ENCODE measurements around the gene AFTPH.

Gene AFTPH

DNA sequence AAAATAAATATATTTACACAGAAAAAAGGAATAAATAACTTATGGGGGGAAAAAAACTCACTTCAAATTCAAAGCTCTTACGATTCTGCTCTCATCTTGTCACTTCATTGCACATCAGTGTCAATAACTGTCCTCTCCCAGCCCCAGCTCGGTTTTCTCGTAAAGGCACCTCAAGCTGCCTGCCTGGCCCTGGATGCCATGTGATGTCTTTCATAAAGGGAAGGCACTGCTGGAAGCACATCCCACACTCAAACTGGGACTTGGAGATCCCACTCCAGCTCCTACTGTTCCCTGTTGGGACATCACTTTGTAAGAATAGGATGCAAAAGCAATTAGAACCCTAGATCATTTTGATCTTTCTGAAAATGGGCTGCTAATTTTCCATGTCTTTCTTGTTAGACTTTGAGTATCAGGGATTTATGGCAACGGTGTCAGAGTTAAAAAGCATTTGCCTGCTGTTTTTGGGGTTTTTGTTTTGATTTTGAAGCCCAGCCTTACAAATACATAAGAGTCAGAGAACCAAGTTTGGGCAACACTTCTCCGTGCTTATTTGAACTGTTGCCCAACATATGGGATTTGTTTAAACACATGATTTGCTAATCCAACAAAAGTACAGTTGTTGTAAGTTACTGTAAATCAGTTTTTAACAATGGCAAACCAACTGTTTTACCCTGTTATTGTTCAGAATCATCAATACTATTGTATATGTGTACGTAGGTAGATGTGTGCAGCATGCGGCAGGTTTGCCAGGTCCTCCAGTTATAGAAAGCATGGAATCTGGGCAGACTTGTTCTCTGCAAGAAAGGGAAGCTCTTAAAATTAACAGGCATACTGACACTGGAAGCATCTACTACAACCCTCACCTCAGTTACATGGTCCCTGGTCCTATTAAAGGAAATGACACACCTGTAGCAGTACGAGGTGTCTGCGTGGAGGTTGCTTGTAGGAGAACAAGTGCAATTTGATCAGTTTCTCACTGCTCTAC lies 109.0 kb downstream of the AFTPH start:
- DNase-seq (ENCODE audit: low spot score): no peak

GRCh38 chr2:64634345-64635267 lies 110.5 kb downstream of the AFTPH start:
- DNase-seq (ENCODE audit: low spot score): no peak

DNA sequence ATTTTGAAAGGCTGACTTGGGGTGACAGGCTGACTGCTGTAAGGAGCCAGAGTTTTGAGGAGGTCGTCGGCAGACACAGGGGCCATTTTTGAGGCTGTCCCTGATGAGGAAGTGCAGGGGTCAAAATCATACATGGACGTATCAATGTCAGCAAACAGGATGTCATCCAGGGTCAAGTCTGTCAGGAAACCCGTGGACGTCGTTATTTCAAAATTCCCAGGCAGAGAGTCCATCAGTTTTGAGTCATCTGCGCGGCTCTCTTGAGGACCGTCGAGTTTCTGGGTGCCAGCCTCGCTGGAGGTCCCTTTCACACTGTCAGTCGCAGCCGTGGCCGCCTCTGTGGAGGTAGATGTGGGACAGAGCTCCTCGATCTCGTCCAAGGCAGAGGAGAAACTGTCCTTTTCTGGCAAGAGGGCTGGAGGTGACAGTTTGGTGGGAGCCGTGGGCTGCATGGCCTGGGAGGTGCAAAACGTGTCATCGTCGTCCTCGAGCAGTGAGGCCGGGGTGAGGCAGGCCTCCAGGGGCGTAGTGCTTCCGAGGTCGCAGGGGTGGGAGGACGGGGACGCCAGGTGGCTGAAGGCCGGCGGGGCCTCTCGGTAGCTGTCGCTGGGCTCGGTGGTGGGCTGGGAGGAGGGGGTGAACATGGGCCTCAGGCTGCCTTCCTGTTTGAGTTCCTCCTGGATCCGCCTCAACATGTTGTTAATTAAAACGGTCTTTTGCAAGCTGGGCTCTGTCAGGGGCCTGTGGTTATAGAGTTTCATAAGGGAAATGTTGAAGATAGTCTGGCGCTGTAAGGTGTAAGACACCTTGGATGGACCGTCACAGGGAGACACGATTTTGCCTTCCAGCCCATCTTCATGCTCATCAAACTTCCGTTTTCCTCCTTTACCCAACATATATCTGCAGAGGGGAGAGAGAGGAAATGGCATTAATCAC lies 112.1 kb downstream of the AFTPH start:
- DNase-seq (ENCODE audit: low spot score): no peak

DNA sequence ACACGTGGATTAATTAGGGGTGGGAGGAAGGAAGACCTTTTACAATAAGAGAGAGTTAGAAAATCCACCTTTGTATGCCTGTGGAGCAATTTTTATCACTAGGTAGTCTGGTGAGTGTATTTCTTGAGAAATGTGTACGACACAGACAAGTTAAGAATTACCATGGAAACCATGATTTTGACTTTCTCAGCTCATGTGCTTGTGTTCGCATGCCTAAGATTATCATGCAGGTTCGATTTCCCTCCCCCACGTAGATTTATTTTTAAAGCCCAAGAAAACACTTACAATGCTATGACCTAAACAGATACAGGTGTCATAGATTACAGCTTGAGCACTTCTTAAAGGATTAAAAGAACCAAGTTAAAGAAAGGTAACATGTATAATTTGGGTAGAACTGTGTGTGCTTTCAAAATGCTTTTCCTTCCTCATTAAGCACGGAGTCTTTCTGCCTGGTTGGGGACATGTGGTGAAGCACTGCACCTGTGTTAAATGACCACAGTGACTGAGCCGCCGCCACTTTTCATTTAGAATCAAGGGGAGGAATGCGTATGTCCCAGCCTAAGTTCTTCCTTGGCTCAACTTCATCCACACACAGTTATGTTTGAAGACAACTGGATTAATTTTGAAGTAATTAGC lies 113.0 kb downstream of the AFTPH start:
- DNase-seq (ENCODE audit: low spot score): no peak

- no peak for DNase-seq (ENCODE audit: low spot score)
These were observed 113.8 kb downstream of the AFTPH start for GRCh38 chr2:64637931-64638330.

DNA sequence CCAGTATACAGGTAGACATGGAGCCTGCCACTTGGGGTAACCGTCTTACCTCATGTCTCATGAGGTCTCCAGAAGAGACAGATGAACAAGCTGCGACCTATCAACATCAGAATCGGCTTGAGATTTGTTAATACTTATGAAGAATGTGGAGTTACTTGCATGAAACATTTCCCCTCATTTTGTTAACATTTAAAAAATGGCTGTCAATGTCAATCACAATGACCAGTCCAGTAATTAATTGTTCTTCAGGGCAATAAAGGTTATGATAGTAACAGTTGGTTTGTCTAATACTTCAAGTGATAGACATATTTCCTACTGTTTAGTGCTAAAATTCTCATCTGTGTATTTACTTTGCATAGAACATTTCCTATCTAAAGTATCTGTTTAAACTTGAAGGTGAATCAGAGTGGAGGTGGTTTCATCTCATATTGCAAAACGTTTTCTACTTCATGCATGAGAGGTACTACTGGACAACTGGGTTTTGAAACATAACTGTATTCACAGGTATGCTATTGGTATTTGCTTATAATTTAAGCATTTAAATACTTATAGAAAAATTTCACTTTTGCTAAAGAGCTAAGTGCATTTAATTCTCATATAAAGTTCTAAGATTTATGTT lies 114.5 kb downstream of the AFTPH start:
- DNase-seq (ENCODE audit: low spot score): no peak

- no peak for DNase-seq (ENCODE audit: low spot score)
These were observed 115.6 kb downstream of the AFTPH start for GRCh38 chr2:64639691-64640090.

- DNase-seq (ENCODE audit: low spot score): no peak
These were observed 116.3 kb downstream of the AFTPH start for GRCh38 chr2:64640153-64641044.

- no peak for DNase-seq (ENCODE audit: low spot score)
These were observed 117.5 kb downstream of the AFTPH start for GRCh38 chr2:64641599-64641998.
